Caki2 (cell line): ENCODE data around the gene RNF213. TPM values are rescaled to one million over a fixed set of nuclear protein-coding genes. Genes with fewer than 3 reads are reported as not detected.
"Not testable (repeated sequence)": the region's sequence is repeated elsewhere in the genome, so short reads cannot be mapped to it uniquely, and the experiment has no call there.

Experiments used
- DNase-seq: peaks from one replicate; pipeline ENCODE4 v3.0.0-alpha.2; 2015; ENCODE audit warnings: low read depth
- in situ Hi-C: cut with HindIII; loops from 2 replicates; pipeline ENCODE4 v1.10.0; 2016; ENCODE audit warnings: low sequenced_read_pairs, low pct_unique_long_range_greater_than_20kb, mixed read lengths
- total RNA-seq: library from RNA; depleted of rRNA; stranded (reverse); fragments of >200 nt; shearing (Covaris generic); gene quantifications from 2 replicates; pipeline ENCODE4 v1.2.3, GENCODE V29; 2014; ENCODE audit warnings: low replicate concordance

The RNF213 gene
- total RNA-seq, 1 experiment from 2014 or later: 49.8 TPM

DNA sequence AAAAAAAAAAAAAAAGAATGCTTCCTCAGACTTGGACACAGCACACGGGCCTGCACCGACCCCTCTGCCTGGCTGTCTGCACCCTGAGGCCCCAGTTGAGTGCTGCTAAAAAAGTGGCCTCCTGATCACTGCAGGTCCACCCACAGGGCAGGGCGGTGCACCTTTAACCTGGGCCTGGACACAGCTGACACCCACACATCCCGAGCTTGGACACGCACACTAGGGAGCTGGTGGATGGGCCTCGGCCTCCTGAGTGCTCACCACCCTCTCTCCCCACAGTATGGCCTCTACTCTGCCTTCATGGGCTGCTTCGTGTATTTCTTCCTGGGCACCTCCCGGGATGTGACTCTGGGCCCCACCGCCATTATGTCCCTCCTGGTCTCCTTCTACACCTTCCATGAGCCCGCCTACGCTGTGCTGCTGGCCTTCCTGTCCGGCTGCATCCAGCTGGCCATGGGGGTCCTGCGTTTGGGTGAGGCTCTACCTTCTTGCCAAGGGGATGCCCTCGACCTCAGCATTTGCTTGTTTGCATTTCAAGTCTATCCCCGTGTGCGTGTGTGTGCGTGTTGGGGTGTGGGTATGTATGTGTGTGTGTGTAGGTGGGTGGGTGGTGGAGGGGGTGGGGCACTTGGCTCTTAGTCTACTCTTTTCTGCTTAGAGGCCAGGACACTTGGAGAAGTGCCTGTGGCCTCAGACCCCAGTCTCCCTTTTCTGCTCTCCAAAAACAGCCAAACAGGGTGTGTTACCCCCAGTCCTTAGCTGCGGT, 38.1 kb upstream of the RNF213 start:
- no peak for DNase-seq
- in situ Hi-C loops: no loop called here

DNA sequence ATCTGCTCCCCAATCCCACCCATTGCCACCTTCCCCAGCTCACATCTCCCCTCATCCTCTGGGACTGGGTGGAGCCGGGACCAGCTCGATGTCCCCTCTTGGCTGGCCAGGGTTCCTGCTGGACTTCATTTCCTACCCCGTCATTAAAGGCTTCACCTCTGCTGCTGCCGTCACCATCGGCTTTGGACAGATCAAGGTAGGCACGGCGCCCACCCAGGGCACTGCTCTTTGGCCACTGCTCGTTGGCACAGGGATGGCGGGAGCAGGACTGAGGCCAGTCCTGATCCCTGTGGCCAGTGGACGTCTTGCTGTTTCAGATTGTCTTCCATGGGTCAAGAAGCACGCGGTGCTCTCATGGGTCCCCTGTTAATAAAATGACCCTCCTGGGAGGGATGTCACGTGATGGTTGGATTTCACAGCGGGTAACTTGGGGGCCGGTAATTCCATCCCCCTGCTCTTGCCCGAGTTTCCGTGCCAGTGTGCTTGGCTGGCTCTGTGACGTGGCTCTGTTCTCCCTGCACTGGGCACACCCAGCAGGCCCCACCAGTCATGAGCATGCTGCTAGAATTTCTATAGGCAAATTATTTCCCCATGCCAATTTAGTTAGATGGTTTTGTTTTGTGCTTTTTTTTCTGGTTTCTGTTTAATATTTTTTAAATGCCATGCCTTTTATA, 37.4 kb upstream of the RNF213 start:
- no peak for DNase-seq
- in situ Hi-C loops: no loop called here

- DNase-seq: no peak
- in situ Hi-C loops: no loop called here
Observed at GRCh38 chr17:80223838-80224497, 36.7 kb upstream of the RNF213 start.

GRCh38 chr17:80224683-80225082, 36.0 kb upstream of the RNF213 start:
- no peak for DNase-seq
- in situ Hi-C loops: no loop called here

- in situ Hi-C loops: no loop called here
- no peak for DNase-seq
Observed at GRCh38 chr17:80225230-80225629, 35.4 kb upstream of the RNF213 start.

DNA sequence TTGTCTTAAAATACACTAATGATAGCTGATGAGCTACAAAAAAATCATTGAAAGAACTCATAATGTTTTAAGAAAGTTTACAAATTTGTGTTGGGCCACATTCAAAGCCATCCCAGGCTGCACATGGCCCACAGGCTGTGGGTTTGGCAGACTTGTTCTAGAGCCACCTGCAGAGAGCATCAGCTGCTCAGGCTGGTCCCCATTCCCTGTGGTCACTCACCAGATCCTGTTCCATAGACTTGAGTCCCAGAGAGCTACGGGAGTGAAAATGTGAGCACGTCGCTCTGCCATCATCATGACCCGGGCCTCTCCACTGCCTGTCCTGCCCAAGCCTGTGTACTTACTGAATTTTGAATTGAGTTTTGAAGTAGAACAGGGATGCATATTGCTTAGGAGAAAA, 33.5 kb upstream of the RNF213 start:
- DNase-seq: no peak
- in situ Hi-C loops: no loop called here

- in situ Hi-C loops: no loop called here
- no peak for DNase-seq
Observed at GRCh38 chr17:80227666-80228065, 33.0 kb upstream of the RNF213 start.

- DNase-seq: no peak
- in situ Hi-C loops: no loop called here
Observed at GRCh38 chr17:80228477-80228876, 32.2 kb upstream of the RNF213 start.

- no peak for DNase-seq
- in situ Hi-C loops: no loop called here
Observed at GRCh38 chr17:80229011-80229410, 31.6 kb upstream of the RNF213 start.

GRCh38 chr17:80232438-80232837, 28.2 kb upstream of the RNF213 start:
- in situ Hi-C loops: no loop called here

DNA sequence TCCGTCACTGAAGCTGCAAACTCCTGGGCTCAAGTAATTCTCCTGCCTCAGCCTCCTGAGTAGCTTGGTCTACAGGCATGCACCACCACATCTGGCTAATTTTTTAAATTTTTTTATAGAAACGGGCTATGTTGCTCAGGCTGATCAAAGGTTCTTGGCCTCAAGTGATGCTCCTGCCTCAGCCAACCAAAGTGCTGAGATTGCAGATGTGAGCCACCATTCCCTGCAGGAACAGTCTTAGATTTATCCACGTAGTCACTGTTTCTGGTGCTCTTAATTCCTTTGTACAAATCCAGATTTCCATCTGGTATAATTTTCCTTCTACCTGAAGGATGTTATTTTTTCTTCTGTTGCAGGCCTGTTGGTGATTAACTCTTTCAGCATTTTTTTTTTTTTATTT, 27.4 kb upstream of the RNF213 start:
- in situ Hi-C loops: no loop called here
- DNase-seq: no peak

More at GRCh38 chr17:80232438-80232837, 28.2 kb upstream of the RNF213 start:
- no peak for DNase-seq

DNA sequence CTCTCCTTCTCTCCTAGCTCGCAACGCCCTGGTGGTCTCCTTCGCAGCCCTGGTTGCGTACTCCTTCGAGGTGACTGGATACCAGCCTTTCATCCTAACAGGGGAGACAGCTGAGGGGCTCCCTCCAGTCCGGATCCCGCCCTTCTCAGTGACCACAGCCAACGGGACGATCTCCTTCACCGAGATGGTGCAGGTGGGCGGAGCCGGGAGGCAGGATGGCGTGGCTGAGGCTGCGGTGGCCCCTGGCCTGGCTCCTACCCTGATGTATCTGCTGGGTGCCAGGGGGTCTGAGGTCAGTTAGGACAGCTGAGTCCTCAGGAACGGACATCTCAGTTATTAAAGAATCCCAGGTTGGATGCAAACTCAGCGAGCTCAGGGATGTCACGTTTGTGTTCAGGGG, 23.7 kb upstream of the RNF213 start:
- no peak for DNase-seq
- in situ Hi-C loops: no loop called here

- in situ Hi-C loops: no loop called here
- no peak for DNase-seq
Observed at GRCh38 chr17:80237386-80237785, 23.3 kb upstream of the RNF213 start.

- in situ Hi-C loops: no loop called here
- no peak for DNase-seq
Observed at GRCh38 chr17:80242505-80242904, 18.1 kb upstream of the RNF213 start.

GRCh38 chr17:80243526-80244433, 16.9 kb upstream of the RNF213 start:
- DNase-seq: no peak
- in situ Hi-C loops: no loop called here

DNA sequence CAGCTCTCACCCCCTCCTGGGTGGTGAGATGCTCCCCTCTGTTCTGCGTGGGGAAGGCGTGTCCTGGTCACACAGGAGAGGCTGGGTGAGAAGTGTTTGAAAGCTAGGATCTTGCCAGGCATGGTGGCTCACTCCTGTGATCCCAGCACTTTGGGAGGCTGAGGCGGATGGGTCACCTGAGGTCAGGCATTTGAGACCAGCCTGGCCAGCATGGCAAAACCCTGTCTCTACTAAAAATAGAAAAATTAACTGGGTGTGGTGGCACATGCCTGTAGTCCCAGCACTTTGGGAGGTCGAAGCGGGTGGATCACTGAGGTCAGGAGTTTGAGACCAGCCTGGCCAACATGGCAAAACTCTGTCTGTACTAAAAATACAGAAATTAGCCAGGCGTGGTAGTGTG, 16.2 kb upstream of the RNF213 start:
- in situ Hi-C loops, DNase-seq: not testable (repeated sequence)

GRCh38 chr17:80244871-80245509, 15.7 kb upstream of the RNF213 start:
- no peak for DNase-seq
- in situ Hi-C loops: no loop called here
